H1 (cell line): ENCODE measurements around the gene LRRC17. TPM values are rescaled to one million over a fixed set of nuclear protein-coding genes. Genes with fewer than 3 reads are reported as not detected.

Experiments used
- CTCF ChIA-PET: fragments of 300-600 bp; sonication (Branson Sonifier 250); formaldehyde crosslinking; loops from one replicate; lab custom pipeline; 2021; ENCODE audit not compliant: partially characterized antibody; lab: Charles Lee
- POLR2A ChIA-PET: fragments of 300-600 bp; sonication (Branson Sonifier 250); formaldehyde crosslinking; loops from one replicate; lab custom pipeline; 2021; ENCODE audit warnings: inconsistent platforms; ENCODE audit not compliant: partially characterized antibody; lab: Charles Lee
- DNase-seq, 2 experiments: peaks; one replicate each; pipeline versions ENCODE4 v3.0.0 to v3.0.0-alpha.2; 2010 to 2022; ENCODE audit warnings: low spot score in 2 of 2, low read depth in 1 of 2, mixed read lengths in 1 of 2
- FAIRE-seq: peaks from 2 replicates; lab custom pipeline; 2011; peaks lifted over from hg19 to GRCh38; lab: Jason Lieb, UNC
- H2AFZ ChIP-seq: 2 replicates; pipeline ENCODE4 v1.8.1; 2012; ENCODE audit warnings: low read length, inconsistent platforms
- H2AK5ac ChIP-seq: 2 replicates; pipeline ENCODE4 v1.6.1; 2013; ENCODE audit warnings: low read depth, low read length
- H2BK120ac ChIP-seq: replicated peaks from 2 replicates; pipeline ENCODE3; 2013; ENCODE audit warnings: low read depth, low read length, inconsistent platforms
- H2BK12ac ChIP-seq: 2 replicates; pipeline ENCODE4 v1.6.1; 2013; ENCODE audit warnings: low read depth, low read length
- H2BK15ac ChIP-seq: 2 replicates; pipeline ENCODE4 v1.6.1; 2013; ENCODE audit warnings: low read length
- H2BK20ac ChIP-seq: 2 replicates; pipeline ENCODE4 v1.6.1; 2013; ENCODE audit warnings: low read length
- H2BK5ac ChIP-seq: 2 replicates; pipeline ENCODE4 v1.6.1; 2013; ENCODE audit warnings: low read depth, low read length
- H3K14ac ChIP-seq: 2 replicates; pipeline ENCODE4 v1.6.1; 2013; ENCODE audit warnings: inconsistent platforms; ENCODE audit not compliant: insufficient read length
- H3K18ac ChIP-seq: 2 replicates; pipeline ENCODE4 v1.6.1; 2013; ENCODE audit warnings: low read length; ENCODE audit errors: extremely low read depth
- H3K23ac ChIP-seq: 2 replicates; pipeline ENCODE4 v1.6.1; 2013; ENCODE audit warnings: inconsistent platforms; ENCODE audit not compliant: insufficient read length
- H3K23me2 ChIP-seq: 2 replicates; pipeline ENCODE4 v1.6.1; 2013; ENCODE audit warnings: low read depth, low read length
- H3K27ac ChIP-seq: 2 replicates; pipeline ENCODE4 v1.6.1; 2011; ENCODE audit warnings: low read depth, low read length, inconsistent platforms
- H3K27me3 ChIP-seq, 4 experiments: replicated peaks in 1 of 4; 1 replicate in 1 of 4; 2 replicates in 3 of 4; pipeline versions ENCODE4 v1.6.1 to v1.8.1; 2011 to 2013; ENCODE audit warnings: low read length in 3 of 4, mild to moderate bottlenecking in 3 of 4, inconsistent platforms in 2 of 4, mixed read lengths in 2 of 4, moderate library complexity in 1 of 4; ENCODE audit not compliant: control insufficient read depth in 3 of 4, insufficient read depth in 3 of 4; ENCODE audit errors: extremely low read depth in 1 of 4
- H3K36me3 ChIP-seq, 4 experiments: 2 replicates each; pipeline versions ENCODE4 v1.6.1 to v1.8.1; 2011 to 2013; ENCODE audit warnings: mild to moderate bottlenecking in 4 of 4, low read length in 3 of 4, moderate library complexity in 2 of 4, control low read depth in 1 of 4, inconsistent platforms in 1 of 4; ENCODE audit not compliant: insufficient read depth in 4 of 4, control insufficient read depth in 2 of 4
- H3K4ac ChIP-seq: replicated peaks from 2 replicates; pipeline ENCODE3; 2013; ENCODE audit warnings: low read length, low read depth, mixed read lengths, inconsistent platforms; ENCODE audit not compliant: insufficient read length
- H3K4me1 ChIP-seq, 4 experiments: replicated peaks in 1 of 4; 1 replicate in 1 of 4; 2 replicates in 3 of 4; pipeline versions ENCODE4 v1.6.1 to v1.8.1; 2011 to 2013; ENCODE audit warnings: low read length in 3 of 4, inconsistent platforms in 2 of 4, mixed read lengths in 1 of 4; ENCODE audit not compliant: insufficient read depth in 4 of 4, control insufficient read depth in 3 of 4
- H3K4me2 ChIP-seq, 2 experiments: 2 replicates each; pipeline versions ENCODE4 v1.6.1 to v1.8.1; 2011 to 2013; ENCODE audit warnings: low read depth in 2 of 2, low read length in 2 of 2, control low read depth in 1 of 2, inconsistent platforms in 1 of 2, mild to moderate bottlenecking in 1 of 2; ENCODE audit not compliant: insufficient read depth in 1 of 2
- H3K4me3 ChIP-seq, 4 experiments: fragments of 200-600, 300-600 bp in 1 of 4; sonication (generic), shearing (Covaris generic), sonication (Bioruptor Twin) in 1 of 4; 2 replicates each; pipeline versions ENCODE4 v1.5.1 to v1.8.1; 2011 to 2016; ENCODE audit warnings: low read length in 4 of 4, low read depth in 3 of 4, control low read depth in 2 of 4, inconsistent platforms in 2 of 4, mild to moderate bottlenecking in 2 of 4, mixed read lengths in 1 of 4, moderate library complexity in 1 of 4; ENCODE audit not compliant: insufficient read depth in 2 of 4; ENCODE audit errors: extremely low read depth in 1 of 4
- H3K56ac ChIP-seq: replicated peaks from 2 replicates; pipeline ENCODE3; 2013; ENCODE audit warnings: low read depth, mild to moderate bottlenecking, mixed read lengths, low read length, inconsistent platforms; ENCODE audit not compliant: insufficient read length
- H3K79me1 ChIP-seq: 2 replicates; pipeline ENCODE4 v1.6.1; 2013; ENCODE audit warnings: low read depth, low read length, control low read depth
- H3K79me2 ChIP-seq, 2 experiments: 2 replicates each; pipeline versions ENCODE4 v1.6.1 to v1.8.1; 2012 to 2013; ENCODE audit warnings: low read length in 2 of 2, mild to moderate bottlenecking in 2 of 2, inconsistent platforms in 1 of 2; ENCODE audit not compliant: insufficient read depth in 2 of 2, control insufficient read depth in 1 of 2
- H3K9ac ChIP-seq, 4 experiments: replicated peaks in 1 of 4; 1 replicate in 1 of 4; 2 replicates in 3 of 4; pipeline versions ENCODE4 v1.6.1 to v1.8.1; 2011 to 2013; ENCODE audit warnings: low read depth in 3 of 4, low read length in 3 of 4, control low read depth in 2 of 4, mild to moderate bottlenecking in 2 of 4, moderate library complexity in 2 of 4, inconsistent platforms in 1 of 4; ENCODE audit errors: extremely low read depth in 1 of 4
- H3K9me3 ChIP-seq, 2 experiments: 2 replicates each; pipeline versions ENCODE4 v1.6.1 to v1.8.1; 2012 to 2013; ENCODE audit warnings: mild to moderate bottlenecking in 2 of 2, moderate library complexity in 2 of 2, control low read depth in 1 of 2, inconsistent platforms in 1 of 2, low read depth in 1 of 2, low read length in 1 of 2, mixed read lengths in 1 of 2; ENCODE audit not compliant: insufficient read depth in 2 of 2
- H4K20me1 ChIP-seq, 2 experiments: replicated peaks in 1 of 2; 2 replicates each; pipeline versions ENCODE3 to v1.8.1; 2011 to 2013; ENCODE audit warnings: inconsistent platforms in 2 of 2, low read length in 2 of 2, mild to moderate bottlenecking in 1 of 2; ENCODE audit not compliant: insufficient read depth in 2 of 2, control insufficient read depth in 1 of 2
- H4K5ac ChIP-seq: 2 replicates; pipeline ENCODE4 v1.6.1; 2013; ENCODE audit warnings: low read length, low read depth, mixed read lengths, inconsistent platforms; ENCODE audit not compliant: insufficient read length
- H4K8ac ChIP-seq: 2 replicates; pipeline ENCODE4 v1.8.0; 2013; ENCODE audit warnings: mild to moderate bottlenecking, moderate library complexity, low read length, inconsistent platforms; ENCODE audit not compliant: insufficient read depth; ENCODE audit errors: extremely low read depth
- H4K91ac ChIP-seq: replicated peaks from 2 replicates; pipeline ENCODE3; 2013; ENCODE audit warnings: low read length, mixed read lengths, inconsistent platforms; ENCODE audit not compliant: insufficient read length
- CTBP2 ChIP-seq: IDR thresholded peaks from 2 replicates; pipeline ENCODE4 v1.7.0; 2011; ENCODE audit warnings: borderline replicate concordance, mild to moderate bottlenecking, moderate library complexity, mixed read lengths, low read length; ENCODE audit not compliant: insufficient read depth, insufficient read length
- EZH2 ChIP-seq: fragments of 200-600 bp; sonication (generic); IDR thresholded peaks from 2 replicates; pipeline ENCODE4 v1.7.1; 2012; ENCODE audit warnings: low read depth, mild to moderate bottlenecking, moderate library complexity, low read length, inconsistent platforms; ENCODE audit not compliant: severe bottlenecking
- HDAC2 ChIP-seq, 2 experiments: fragments of 300-600 bp in 1 of 2; sonication (generic) in 1 of 2; IDR thresholded peaks; 2 replicates each; pipeline ENCODE4 v1.6.1; 2011 to 2012; ENCODE audit warnings: low read depth in 2 of 2, low read length in 2 of 2, mild to moderate bottlenecking in 2 of 2, moderate library complexity in 2 of 2, borderline replicate concordance in 1 of 2, inconsistent platforms in 1 of 2
- KDM5A ChIP-seq: fragments of 200-600 bp; IDR thresholded peaks from 2 replicates; pipeline ENCODE4 v1.7.1; 2012; ENCODE audit warnings: mild to moderate bottlenecking, low read length, inconsistent platforms, mixed read lengths
- TBP ChIP-seq: IDR thresholded peaks from 2 replicates; pipeline ENCODE4 v1.6.1; 2011; ENCODE audit warnings: low read depth, low read length, improper control_type of control experiment
- TCF12 ChIP-seq: IDR thresholded peaks from 2 replicates; pipeline ENCODE4 v1.6.1; 2011; ENCODE audit warnings: low read depth, mild to moderate bottlenecking, low read length
- WGBS, 2 experiments: shearing (Covaris generic) in 1 of 2; methylation state at CpG; one replicate each; pipeline versions ENCODE4 v1.1.6 to v1.1.7; 2013 to 2015; ENCODE audit warnings: low lambda C conversion rate in 2 of 2, mixed read lengths in 2 of 2, inconsistent platforms in 1 of 2, low coverage in 1 of 2, missing lambda C conversion rate in 1 of 2; ENCODE audit not compliant: insufficient replicate concordance in 2 of 2, insufficient coverage in 1 of 2, insufficient read length in 1 of 2; ENCODE audit errors: extremely low coverage in 1 of 2, missing lambda C conversion rate in 1 of 2; 5-methylcytosine and 5-hydroxymethylcytosine counted together
- polyA plus RNA-seq, 7 experiments: library from polyadenylated mRNA; depleted of rRNA in 3 of 7; stranded (reverse) in 5 of 7; unstranded in 2 of 7; fragments of >200 nt in 5 of 7; fragments of 200-250 nt in 2 of 7; gene quantifications; 1 replicate in 5 of 7; 2 replicates in 1 of 7; 4 replicates in 1 of 7; pipeline versions ENCODE4 v1.2.1 to v1.2.3, GENCODE V29; 2011 to 2013; ENCODE audit warnings: missing spikeins in 2 of 7, mixed read lengths in 2 of 7
- total RNA-seq: library from RNA; stranded (reverse); fragmentation: NEBNext Ultra II Directional; extraction: Animal tissue kit (Norgen Biotek cat#: 25700); gene quantifications from 2 replicates; pipeline ENCODE4 v1.2.1, GENCODE V29; 2021
- TF ChIP-seq, protein P1 (sequence below), 3 experiments: IDR thresholded peaks; 1 replicate in 2 of 3; 2 replicates in 1 of 3; pipeline versions ENCODE4 v1.5.1 to v1.6.1; 2011; ENCODE audit warnings: low read length in 3 of 3, mild to moderate bottlenecking in 3 of 3, inconsistent platforms in 2 of 3, low read depth in 1 of 3, moderate library complexity in 1 of 3; ENCODE audit not compliant: insufficient read depth in 1 of 3; ENCODE audit errors: control extremely low read depth in 1 of 3

Gene LRRC17
- total and polyA plus RNA-seq, 2 of the 8 experiments (the other 6 are each of a cell fraction or from before 2014, with no cell fraction given), result 3.0 TPM

DNA sequence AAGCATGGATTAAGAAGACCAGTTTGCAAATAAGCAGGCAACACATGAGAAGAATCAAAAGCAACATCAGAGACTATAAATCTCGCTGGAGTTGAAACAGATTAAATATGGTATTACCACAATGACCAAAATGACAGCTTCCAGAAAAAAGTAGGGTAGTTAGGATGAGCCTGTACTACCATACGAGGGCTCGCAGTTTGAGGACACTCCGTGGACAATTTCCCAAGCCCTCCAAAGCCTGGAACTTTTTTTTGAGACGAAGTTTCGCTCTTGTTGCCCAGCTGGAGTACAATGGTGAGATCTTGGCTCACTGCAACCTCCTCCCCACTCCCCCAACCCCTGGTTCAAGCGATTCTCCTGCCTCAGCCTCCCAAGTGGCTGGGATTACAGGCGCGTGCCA lies 1.0 kb downstream of the LRRC17 start:
- Histone ChIP-seq H3K23ac (no peak overlapping the region), H3K4ac (no peak overlapping the region), H3K36me3 (no peaks in the 10 kb centered on the region), H3K79me2 (no peaks in the 10 kb centered on the region), H4K5ac (no peak overlapping the region), H2BK120ac (no peak overlapping the region), H2AK5ac (no peak overlapping the region), H4K20me1 (peaks cover 0 to 1% of the 10 kb centered on the region in 2 experiments), H2BK20ac (no peak overlapping the region), H3K14ac (no peak overlapping the region), H2BK5ac (no peak overlapping the region), H3K9me3 (no peaks in the 10 kb centered on the region), H2BK15ac (no peak overlapping the region), H2AFZ (no peak overlapping the region), H3K79me1 (no peaks in the 10 kb centered on the region), H3K4me3 (no peak overlapping the region), H3K56ac (no peak overlapping the region), H3K18ac (no peak overlapping the region), H2BK12ac (no peak overlapping the region), H3K27ac (no peak overlapping the region), H3K9ac (no peak overlapping the region), H3K4me1 (peaks cover 0 to 9% (median 4%) of the 10 kb centered on the region in 4 experiments; a peak in 4 of 7 replicates), H4K91ac (no peak overlapping the region), H4K8ac (no peak overlapping the region), H3K27me3 (no peaks in the 10 kb centered on the region), H3K23me2 (no peaks in the 10 kb centered on the region), H3K4me2 (no peak overlapping the region)
- TF ChIP-seq HDAC2 (IDR thresholded peaks at IDR 0.05; ENCODE audit: borderline replicate concordance in 1 of 2, low read depth in 2 of 2, low read length in 2 of 2) (no peak), KDM5A (no peak), TCF12 (no peak), CTBP2 (no peak), TBP (no peak), EZH2 (no peak)
- TF ChIP-seq, protein P1, sequence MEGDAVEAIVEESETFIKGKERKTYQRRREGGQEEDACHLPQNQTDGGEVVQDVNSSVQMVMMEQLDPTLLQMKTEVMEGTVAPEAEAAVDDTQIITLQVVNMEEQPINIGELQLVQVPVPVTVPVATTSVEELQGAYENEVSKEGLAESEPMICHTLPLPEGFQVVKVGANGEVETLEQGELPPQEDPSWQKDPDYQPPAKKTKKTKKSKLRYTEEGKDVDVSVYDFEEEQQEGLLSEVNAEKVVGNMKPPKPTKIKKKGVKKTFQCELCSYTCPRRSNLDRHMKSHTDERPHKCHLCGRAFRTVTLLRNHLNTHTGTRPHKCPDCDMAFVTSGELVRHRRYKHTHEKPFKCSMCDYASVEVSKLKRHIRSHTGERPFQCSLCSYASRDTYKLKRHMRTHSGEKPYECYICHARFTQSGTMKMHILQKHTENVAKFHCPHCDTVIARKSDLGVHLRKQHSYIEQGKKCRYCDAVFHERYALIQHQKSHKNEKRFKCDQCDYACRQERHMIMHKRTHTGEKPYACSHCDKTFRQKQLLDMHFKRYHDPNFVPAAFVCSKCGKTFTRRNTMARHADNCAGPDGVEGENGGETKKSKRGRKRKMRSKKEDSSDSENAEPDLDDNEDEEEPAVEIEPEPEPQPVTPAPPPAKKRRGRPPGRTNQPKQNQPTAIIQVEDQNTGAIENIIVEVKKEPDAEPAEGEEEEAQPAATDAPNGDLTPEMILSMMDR (IDR thresholded peaks at IDR 0.05; ENCODE audit: control extremely low read depth in 1 of 3, insufficient read depth in 1 of 3, low read depth in 1 of 3, low read length in 3 of 3), result no peak
- no peak for DNase-seq
- WGBS, 2 experiments, result 93% methylated on average over 9 of the region's 9 CpGs; no CpG with 5 or more reads in 1 of the 2 experiments
- no peak for FAIRE-seq
- ChIA-PET CTCF (interaction anchor here (2.3 kb wide), 1 partner anchor 149 kb away, joined by 7 read pairs; no protein-coding TSS in a partner anchor), POLR2A (no interaction called here)
